Measurements from ENCODE around the gene RIN1.
"Not testable (repeated sequence)": the region's sequence is repeated elsewhere in the genome, so short reads cannot be mapped to it uniquely, and the experiment has no call there.

The RIN1 gene

GRCh38 chr11:66336234-66337102, at the start of gene RIN1:
RIN1 (minus strand) TSS chr11:66336434; CDS start chr11:66336402, 32 bp downstream.
- peak; percentile 93 for DNase-seq (ENCODE audit: low spot score)

GRCh38 chr11:66384316-66384715, 48.1 kb upstream of the RIN1 start:
- DNase-seq (ENCODE audit: low spot score): not testable (repeated sequence)

- not testable (repeated sequence) for DNase-seq (ENCODE audit: low spot score)
These were observed 44.0 kb upstream of the RIN1 start for GRCh38 chr11:66380264-66380663.

GRCh38 chr11:66373690-66374287, 37.6 kb upstream of the RIN1 start:
- not testable (repeated sequence) for DNase-seq (ENCODE audit: low spot score)

- DNase-seq (ENCODE audit: low spot score): no peak
These were observed 37.0 kb upstream of the RIN1 start for GRCh38 chr11:66373265-66373664.

- peak; percentile 76 for DNase-seq (ENCODE audit: low spot score)
These were observed 35.6 kb upstream of the RIN1 start, which contains the start of gene SLC29A2 for GRCh38 chr11:66371627-66372415. SLC29A2 (minus strand) TSS chr11:66371760; CDS start chr11:66371591, 169 bp downstream.

GRCh38 chr11:66369073-66369894, 33.0 kb upstream of the RIN1 start:
- no peak for DNase-seq (ENCODE audit: low spot score)

- no peak for DNase-seq (ENCODE audit: low spot score)
These were observed 32.2 kb upstream of the RIN1 start for GRCh38 chr11:66368484-66368883.

- DNase-seq (ENCODE audit: low spot score): no peak
These were observed 31.5 kb upstream of the RIN1 start for GRCh38 chr11:66367561-66368312.

- no peak for DNase-seq (ENCODE audit: low spot score)
These were observed 30.7 kb upstream of the RIN1 start for GRCh38 chr11:66366844-66367477.

GRCh38 chr11:66365711-66366619, 29.7 kb upstream of the RIN1 start:
- DNase-seq (ENCODE audit: low spot score): no peak

- DNase-seq (ENCODE audit: low spot score): no peak
These were observed 28.9 kb upstream of the RIN1 start for GRCh38 chr11:66365166-66365565.

- DNase-seq (ENCODE audit: low spot score): peak; percentile 58
These were observed 27.7 kb upstream of the RIN1 start for GRCh38 chr11:66363805-66364535.

GRCh38 chr11:66363187-66363601, 27.0 kb upstream of the RIN1 start:
- DNase-seq (ENCODE audit: low spot score): no peak

GRCh38 chr11:66362481-66363147, 26.4 kb upstream of the RIN1 start:
- no peak for DNase-seq (ENCODE audit: low spot score)

GRCh38 chr11:66361502-66361941, 25.3 kb upstream of the RIN1 start:
- no peak for DNase-seq (ENCODE audit: low spot score)

- DNase-seq (ENCODE audit: low spot score): no peak
These were observed 24.3 kb upstream of the RIN1 start for GRCh38 chr11:66360406-66361073.
